ENCODE data around the gene SIGLEC6.

DNA sequence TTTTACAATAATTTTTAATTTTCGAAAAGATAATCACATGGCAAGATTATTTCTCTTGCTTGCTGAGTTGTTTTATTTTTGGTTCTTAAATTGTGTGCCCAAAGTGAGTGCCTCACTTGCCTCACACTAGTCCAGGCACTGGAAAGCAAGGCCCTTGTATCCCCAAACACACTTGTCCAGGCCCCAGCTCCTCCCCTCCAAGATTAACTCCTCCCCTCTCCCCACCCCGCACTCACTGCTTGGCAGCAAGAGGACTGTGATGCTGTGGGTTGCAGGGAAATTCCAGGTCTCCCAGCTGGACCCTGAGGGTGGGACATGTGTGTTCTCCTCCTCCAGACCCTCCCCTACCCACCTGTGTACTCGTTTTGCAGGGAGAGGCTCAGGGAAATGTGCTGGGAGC is 33.8 kb downstream of the SIGLEC6 start:
- TF ChIP-seq CTCF (conservative IDR thresholded peaks at IDR 0.05) = no peak
- TF ChIP-seq ZFX (IDR thresholded peaks at IDR 0.05) = no peak

Data from C4-2B (cell line).